Activated naive CD4-positive, alpha-beta T cell treated with anti-CD3 and anti-CD28 coated beads, Interleukin-2, amount 10 ng/mL, durations not matched to agents 7 days and 5 days (primary cell): ENCODE results near the gene CYP3A7.
"Not testable (repeated sequence)": the region's sequence is repeated elsewhere in the genome, so short reads cannot be mapped to it uniquely, and the experiment has no call there.

Experiments
- CTCF ChIA-PET: fragments of 350-600 bp; sonication (Branson Sonifier 250); formaldehyde crosslinking; loops from one replicate; lab custom pipeline; 2021; ENCODE audit warnings: antibody characterized with exemption; lab: Charles Lee
- DNase-seq: peaks from one replicate; pipeline ENCODE4 v3.0.0-alpha.2; 2020
- H3K27ac Mint-ChIP-seq: one replicate; pipeline ENCODE4 v1.8.0; 2021; ENCODE audit warnings: mild to moderate bottlenecking, moderate library complexity, mixed read lengths
- H3K27me3 Mint-ChIP-seq: one replicate; pipeline ENCODE4 v1.8.0; 2021; ENCODE audit warnings: mild to moderate bottlenecking, mixed read lengths
- H3K36me3 Mint-ChIP-seq: one replicate; pipeline ENCODE4 v1.8.0; 2021; ENCODE audit warnings: mixed read lengths
- H3K4me1 Mint-ChIP-seq: one replicate; pipeline ENCODE4 v1.8.0; 2021; ENCODE audit warnings: mixed read lengths
- H3K4me3 Mint-ChIP-seq: one replicate; pipeline ENCODE4 v1.8.0; 2021; ENCODE audit warnings: mild to moderate bottlenecking, moderate library complexity, mixed read lengths
- H3K9me3 Mint-ChIP-seq: one replicate; pipeline ENCODE4 v1.8.0; 2021; ENCODE audit warnings: mixed read lengths

CYP3A7 gene

DNA sequence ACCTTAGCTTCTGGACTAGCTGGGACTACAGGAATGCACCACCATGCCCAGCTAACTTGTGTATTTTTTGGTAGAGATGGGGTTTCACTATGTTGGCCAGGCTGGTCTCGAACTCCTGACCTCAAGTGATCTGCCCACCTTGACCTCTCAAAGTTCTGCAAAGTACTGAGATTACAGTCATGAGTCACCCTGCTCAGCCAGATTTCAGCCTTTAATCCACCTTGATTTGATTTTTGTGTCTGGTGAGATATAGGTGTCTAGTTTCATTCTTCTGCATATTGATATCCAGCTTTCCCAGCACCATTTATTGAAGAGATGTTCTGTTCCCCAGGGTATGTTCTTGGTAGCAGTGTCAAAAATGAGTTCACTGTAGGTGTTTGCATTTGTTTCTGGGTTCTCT, 20.1 kb upstream of the CYP3A7 start:
- Mint-ChIP-seq H3K36me3 (no peaks in the 10 kb centered on the region), H3K27me3 (peaks cover 15% of the 10 kb centered on the region), H3K4me3 (no peak overlapping the region), H3K4me1 (no peaks in the 10 kb centered on the region), H3K9me3 (no peaks in the 10 kb centered on the region), H3K27ac (no peak overlapping the region)
- CTCF ChIA-PET: no interaction called here
- no peak for DNase-seq

DNA sequence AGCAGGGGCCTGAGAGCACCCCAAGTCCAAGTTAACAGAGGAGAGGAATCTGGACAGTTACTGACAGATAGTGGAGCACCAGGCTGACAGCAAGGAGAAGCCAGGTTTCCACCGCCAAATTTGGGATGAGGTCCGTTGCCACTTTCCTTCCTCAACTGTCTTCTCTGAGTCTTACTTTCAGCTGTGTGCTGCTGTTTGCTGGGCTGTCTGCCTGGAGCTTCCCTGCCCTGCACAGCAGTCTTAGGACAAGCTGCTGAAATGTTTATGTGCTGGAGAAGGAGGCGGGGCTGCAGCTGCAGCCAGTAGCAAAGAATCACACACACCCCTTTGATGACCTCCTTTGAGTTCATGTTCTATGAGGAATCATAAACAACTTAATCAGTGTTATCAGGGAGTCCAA, 17.4 kb upstream of the CYP3A7 start:
- Mint-ChIP-seq H3K9me3 (no peaks in the 10 kb centered on the region), H3K27me3 (peaks cover 15% of the 10 kb centered on the region), H3K36me3 (no peaks in the 10 kb centered on the region), H3K4me3 (no peak overlapping the region), H3K4me1 (no peaks in the 10 kb centered on the region), H3K27ac (no peak overlapping the region)
- DNase-seq: no peak
- CTCF ChIA-PET: interaction anchor here (0.6 kb wide), 1 partner anchor 136 kb away, joined by 3 read pairs; the partner anchor contains the start of gene ZSCAN25

DNA sequence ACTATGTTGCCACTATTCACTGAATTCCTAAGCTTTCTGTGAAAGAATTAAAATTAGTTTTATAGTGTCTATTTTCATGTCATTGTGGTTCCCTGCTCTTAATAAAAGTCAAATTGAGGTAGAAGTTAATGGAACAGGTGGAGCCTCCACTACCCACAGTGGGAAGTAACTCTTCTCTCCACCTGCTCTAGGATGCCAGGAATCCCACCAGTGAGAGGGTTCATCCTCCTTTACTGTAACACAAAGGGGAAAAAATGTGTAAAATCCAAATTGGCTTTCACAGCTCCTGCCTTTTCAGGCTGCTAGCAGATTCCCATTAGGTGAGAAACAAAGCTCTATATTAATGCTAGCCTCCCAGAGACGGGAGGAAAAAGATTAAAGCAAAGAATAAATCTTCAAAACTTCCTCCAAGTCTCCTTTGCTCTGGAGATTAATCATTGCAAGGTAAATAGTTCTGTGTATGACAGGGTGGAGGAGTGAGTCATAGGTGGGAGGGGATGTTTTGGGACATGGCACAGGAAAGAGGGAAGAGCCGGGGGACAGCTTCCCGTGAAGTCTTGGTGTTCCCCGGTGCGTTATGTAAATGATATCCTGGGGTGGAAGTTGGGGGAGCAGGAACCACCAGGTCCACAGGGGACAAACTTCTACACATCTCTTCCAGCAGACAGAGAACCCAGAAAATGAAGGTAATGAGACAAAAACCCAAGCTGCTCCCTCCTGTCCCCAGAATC, 16.5 kb upstream of the CYP3A7 start:
- H3K9me3 Mint-ChIP-seq, H3K36me3 Mint-ChIP-seq, H3K4me1 Mint-ChIP-seq, H3K4me3 Mint-ChIP-seq, DNase-seq, H3K27ac Mint-ChIP-seq: not testable (repeated sequence)
- H3K27me3 Mint-ChIP-seq: peaks cover 15% of the 10 kb centered on the region
- CTCF ChIA-PET: interaction anchor here (1.1 kb wide), 1 partner anchor 136 kb away, joined by 3 read pairs; no protein-coding TSS in a partner anchor

DNA sequence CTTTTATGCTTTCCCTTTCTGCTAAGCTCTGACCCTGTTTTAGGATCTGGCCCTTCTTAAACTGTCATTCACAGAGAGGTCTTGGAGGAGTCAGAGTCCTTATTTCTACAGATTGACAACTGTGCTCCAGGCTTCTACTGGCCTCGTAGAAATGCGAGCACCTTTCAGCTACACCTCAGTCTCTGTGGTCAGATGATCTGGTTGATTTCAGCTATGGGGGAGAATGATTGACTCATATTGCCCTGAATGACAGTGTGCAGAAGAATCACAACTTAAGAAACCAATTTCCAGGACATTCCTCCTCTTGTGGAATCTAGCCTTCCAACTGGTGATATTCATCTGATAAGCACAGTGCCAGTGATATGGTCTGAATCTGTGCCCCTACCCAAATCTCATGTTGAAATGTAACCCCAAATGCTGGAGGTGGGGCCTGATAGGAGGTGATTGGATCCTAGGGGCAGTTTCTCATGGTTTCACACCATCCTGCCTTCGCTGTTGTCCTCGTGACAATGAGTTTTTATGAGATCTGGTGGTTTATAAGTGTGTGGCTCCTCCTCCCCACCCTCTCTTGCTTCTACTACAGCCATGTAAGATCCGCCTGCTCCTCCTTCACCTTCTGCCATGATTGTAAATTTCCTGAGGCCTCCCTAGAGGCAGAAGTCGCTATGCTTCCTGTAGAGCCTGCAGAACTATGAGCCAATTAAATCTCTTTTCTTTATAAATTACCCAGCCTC, 14.0 kb upstream of the CYP3A7 start:
- Mint-ChIP-seq H3K4me3 (no peak overlapping the region), H3K27ac (no peak overlapping the region), H3K4me1 (no peaks in the 10 kb centered on the region), H3K36me3 (no peaks in the 10 kb centered on the region), H3K27me3 (peaks cover 15% of the 10 kb centered on the region), H3K9me3 (no peaks in the 10 kb centered on the region)
- CTCF ChIA-PET: no interaction called here
- DNase-seq: no peak

DNA sequence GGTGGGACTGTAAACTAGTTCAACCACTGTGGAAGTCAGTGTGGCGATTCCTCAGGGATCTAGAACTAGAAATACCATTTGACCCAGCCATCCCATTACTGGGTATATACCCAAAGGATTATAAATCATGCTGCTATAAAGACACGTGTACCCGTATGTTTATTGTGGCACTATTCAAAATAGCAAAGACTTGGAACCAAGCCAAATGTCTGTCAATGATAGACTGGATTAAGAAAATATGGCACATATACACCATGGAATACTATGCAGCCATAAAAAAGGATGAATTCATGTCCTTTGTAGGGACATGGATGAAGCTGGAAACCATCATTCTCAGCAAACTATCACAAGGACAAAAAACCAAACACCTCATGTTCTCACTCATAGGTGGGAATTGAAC, 11.9 kb upstream of the CYP3A7 start:
- not testable (repeated sequence) for H3K27ac Mint-ChIP-seq, H3K4me1 Mint-ChIP-seq, H3K27me3 Mint-ChIP-seq

DNA sequence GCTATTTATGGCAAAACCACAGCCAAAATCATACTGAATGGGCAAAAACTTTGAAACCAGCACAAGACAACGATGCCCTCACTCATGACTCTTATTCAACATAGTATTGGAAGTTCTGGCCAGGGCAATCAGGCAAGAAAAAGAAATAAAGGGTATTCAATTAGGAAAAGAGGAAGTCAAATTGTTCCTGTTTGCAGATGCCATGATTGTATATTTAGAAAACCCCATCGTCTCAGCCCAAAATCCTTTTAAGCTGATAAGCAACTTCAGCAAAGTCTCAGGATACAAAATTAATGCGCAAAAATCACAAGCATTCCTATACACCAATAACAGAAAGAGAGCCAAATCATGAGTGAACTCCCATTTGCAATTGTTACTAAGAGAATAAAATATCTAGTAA, 10.4 kb upstream of the CYP3A7 start:
- H3K4me1 Mint-ChIP-seq, CTCF ChIA-PET, H3K27ac Mint-ChIP-seq, H3K27me3 Mint-ChIP-seq, DNase-seq, H3K9me3 Mint-ChIP-seq, H3K4me3 Mint-ChIP-seq, H3K36me3 Mint-ChIP-seq: not testable (repeated sequence)

More for the DNA sequence above, 11.9 kb upstream of the CYP3A7 start:
- H3K9me3 Mint-ChIP-seq, H3K4me3 Mint-ChIP-seq, CTCF ChIA-PET, DNase-seq, H3K36me3 Mint-ChIP-seq: not testable (repeated sequence)

DNA sequence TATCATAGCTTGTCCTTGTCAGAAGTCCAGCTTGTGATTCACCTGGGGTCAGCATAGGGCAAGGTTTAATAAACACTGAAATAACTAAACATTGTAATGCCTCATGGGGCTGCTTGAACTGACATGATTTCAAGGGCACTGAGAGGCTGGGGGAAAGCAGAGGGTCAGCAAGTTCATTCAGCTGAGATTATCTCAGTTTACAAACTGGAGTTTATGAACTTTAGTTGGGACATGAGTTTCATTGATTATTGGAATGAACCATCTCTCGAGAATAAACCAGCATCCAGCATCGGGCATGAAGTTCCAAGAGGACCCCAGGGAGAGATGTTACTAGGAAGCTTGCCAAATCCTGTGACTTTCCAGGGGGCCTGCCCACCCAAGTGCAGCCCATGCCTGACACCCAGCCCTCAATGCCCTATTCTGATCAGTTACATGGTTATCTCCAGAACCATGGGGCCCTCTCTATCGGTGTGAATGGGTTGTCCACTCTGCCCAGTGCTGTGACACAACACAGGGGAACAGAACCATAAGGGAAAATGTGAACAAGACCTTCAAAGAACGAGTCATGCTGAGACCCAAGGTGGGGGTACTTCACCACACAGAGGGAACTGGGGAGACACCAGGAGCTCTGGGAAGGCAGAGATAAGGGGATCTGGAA, 7.9 kb upstream of the CYP3A7 start:
- DNase-seq: no peak
- Mint-ChIP-seq H3K4me1 (peaks cover 10% of the 10 kb centered on the region), H3K4me3 (no peak overlapping the region), H3K27me3 (no peaks in the 10 kb centered on the region), H3K27ac (no peak overlapping the region), H3K36me3 (peaks cover 2% of the 10 kb centered on the region), H3K9me3 (no peaks in the 10 kb centered on the region)
- CTCF ChIA-PET: no interaction called here

DNA sequence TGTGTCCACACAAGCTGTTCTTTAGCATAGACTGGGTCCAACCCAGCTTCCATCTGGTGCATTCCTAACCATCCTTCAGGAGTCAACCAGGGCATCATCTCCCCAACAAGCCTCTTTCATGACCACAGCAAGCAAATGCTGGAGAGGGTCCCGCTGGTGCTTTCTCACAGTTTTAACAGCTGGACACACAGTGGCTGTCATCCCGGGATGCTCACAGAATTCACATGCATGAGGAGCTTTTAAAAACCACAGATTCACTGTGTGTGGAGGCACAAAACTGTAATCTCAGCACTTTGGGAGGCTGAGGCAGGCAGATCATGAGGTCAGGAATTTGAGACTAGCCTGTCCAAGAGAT, 6.4 kb upstream of the CYP3A7 start:
- H3K4me3 Mint-ChIP-seq: no peak overlapping the region
- peaks cover 5% of the 10 kb centered on the region for H3K36me3 Mint-ChIP-seq
- H3K27me3 Mint-ChIP-seq: no peaks in the 10 kb centered on the region
- CTCF ChIA-PET: no interaction called here
- no peaks in the 10 kb centered on the region for H3K9me3 Mint-ChIP-seq
- no peak overlapping the region for H3K27ac Mint-ChIP-seq
- H3K4me1 Mint-ChIP-seq: peaks cover 14% of the 10 kb centered on the region
- no peak for DNase-seq

DNA sequence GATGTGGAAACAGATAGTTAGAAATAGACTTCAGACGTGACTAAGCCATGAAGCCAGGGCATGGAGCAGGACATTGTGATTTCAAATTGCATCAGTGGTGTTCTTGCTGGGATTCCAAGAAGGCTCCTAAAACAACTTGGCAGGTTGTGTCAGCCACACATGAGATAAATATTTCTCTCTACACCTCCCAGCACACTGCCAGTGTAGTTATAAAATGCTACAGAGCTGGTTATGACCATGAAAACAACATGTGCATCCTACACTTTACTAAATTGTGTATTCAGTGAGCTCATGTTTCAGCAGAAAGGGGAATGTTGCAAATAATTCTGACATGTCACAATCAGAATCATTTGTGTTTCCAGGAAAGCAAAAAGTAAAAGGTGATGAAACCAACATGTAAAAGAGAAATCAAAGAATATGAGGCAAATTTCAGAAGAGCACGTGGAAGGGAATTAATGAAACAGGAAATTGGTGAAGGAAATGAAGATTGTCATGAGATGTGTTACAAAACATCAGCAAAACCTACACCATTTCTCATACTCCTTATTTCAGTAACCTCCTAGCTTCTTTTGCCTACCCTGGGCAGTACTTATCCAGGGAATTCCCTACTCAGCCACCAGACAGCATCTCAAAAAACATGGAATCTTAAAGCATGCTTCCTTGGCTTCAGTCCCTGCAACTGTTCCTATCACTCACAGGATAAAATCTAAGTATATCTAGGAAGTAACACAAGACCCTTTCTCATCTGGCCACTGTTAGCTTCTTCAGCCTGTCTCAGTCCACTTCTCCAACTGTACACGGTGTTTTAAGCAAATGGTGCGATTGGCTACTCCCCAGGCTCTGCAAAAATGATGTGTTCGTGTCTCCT, 5.8 kb upstream of the CYP3A7 start:
- Mint-ChIP-seq H3K4me1 (peaks cover 14% of the 10 kb centered on the region), H3K9me3 (no peaks in the 10 kb centered on the region), H3K4me3 (no peak overlapping the region), H3K27ac (no peak overlapping the region), H3K27me3 (no peaks in the 10 kb centered on the region), H3K36me3 (peaks cover 5% of the 10 kb centered on the region)
- CTCF ChIA-PET: no interaction called here
- DNase-seq: no peak

DNA sequence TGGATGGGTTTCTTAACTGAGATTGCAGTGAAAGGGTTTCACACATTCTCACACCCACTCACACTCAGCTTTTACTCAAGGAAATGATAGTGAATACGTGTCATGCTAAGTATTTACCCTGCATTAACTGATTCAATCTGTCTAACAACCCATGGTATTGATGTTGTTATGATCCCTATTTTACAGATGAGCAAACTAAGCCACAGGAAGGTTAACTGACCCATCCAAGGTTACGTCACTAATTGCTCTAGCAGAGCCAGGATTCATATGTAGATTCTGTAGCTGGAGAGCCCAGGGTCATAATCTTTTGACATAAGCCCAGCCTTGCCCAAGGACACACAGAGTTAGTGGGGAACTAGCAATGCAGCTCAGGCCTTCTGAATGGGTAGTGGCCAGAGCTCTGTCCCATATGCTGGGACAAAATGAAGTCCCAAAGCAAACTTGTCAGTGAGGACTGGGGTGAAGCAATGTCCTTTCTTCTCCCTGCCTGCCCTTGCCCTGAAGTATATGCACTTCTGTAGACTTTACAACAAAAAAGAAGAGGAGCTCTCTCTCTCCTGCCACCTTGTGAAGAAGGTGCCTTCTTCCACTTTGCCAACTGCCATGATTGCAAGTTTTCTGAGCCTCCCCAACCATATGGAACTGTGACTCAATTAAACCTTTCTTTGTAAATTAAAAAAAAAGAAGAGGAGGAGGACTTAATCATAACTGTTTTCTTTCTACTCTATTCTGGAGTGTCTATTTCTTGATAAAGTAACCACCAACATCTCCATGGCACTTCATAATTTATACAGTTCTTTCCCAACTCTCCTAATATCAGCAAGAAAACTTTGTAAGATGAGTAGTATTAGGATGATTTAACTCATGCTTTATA, 4.9 kb upstream of the CYP3A7 start:
- no peak for DNase-seq
- Mint-ChIP-seq H3K4me1 (peaks cover 14% of the 10 kb centered on the region), H3K36me3 (peaks cover 5% of the 10 kb centered on the region), H3K27me3 (no peaks in the 10 kb centered on the region), H3K4me3 (no peak overlapping the region), H3K9me3 (no peaks in the 10 kb centered on the region), H3K27ac (no peak overlapping the region)
- CTCF ChIA-PET: no interaction called here

DNA sequence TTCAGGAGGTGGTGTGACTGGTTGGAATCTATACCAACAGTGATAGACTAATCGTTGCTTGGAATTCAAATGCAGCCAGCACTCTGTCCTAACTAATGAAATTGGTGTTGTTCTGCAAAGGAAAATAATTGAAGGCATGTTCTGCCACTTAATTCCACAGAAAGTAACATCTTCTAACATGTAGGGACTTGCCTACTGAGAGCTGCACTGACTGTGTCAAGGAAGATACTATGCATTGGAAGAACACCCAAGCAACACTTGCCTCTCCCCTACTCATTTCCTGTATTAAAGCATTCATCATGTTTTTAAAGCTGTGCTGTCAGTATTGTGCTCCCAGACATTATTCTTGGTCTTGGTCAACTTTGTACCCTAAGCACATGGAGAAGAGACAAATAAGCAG, 2.7 kb upstream of the CYP3A7 start:
- Mint-ChIP-seq H3K4me3 (no peak overlapping the region), H3K9me3 (no peaks in the 10 kb centered on the region), H3K36me3 (peaks cover 5% of the 10 kb centered on the region), H3K27me3 (no peaks in the 10 kb centered on the region), H3K27ac (no peak overlapping the region), H3K4me1 (peaks cover 14% of the 10 kb centered on the region)
- DNase-seq: no peak
- CTCF ChIA-PET: no interaction called here

DNA sequence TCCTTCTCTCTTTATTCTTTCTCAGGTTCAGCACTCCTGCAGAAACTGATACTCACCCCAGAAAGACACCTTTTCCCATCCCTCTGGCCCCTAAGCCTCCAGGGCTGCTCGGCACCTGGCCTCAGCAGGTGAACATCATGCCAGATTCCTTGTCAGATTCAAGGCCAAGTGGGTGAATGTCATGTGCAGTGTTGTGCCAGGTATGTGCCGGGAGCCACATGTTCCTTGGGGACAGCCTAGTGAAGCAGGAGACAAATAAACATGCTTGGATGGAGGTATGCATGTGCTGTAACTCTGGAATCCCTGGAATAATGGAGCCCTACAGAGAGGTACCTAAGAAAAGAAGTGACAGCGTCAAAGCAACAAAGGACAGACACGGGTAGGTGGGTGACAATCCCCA, 1.7 kb upstream of the CYP3A7 start:
- H3K4me3 Mint-ChIP-seq, H3K9me3 Mint-ChIP-seq, CTCF ChIA-PET, DNase-seq, H3K27ac Mint-ChIP-seq, H3K36me3 Mint-ChIP-seq, H3K27me3 Mint-ChIP-seq: not testable (repeated sequence)
- peaks cover 14% of the 10 kb centered on the region for H3K4me1 Mint-ChIP-seq

DNA sequence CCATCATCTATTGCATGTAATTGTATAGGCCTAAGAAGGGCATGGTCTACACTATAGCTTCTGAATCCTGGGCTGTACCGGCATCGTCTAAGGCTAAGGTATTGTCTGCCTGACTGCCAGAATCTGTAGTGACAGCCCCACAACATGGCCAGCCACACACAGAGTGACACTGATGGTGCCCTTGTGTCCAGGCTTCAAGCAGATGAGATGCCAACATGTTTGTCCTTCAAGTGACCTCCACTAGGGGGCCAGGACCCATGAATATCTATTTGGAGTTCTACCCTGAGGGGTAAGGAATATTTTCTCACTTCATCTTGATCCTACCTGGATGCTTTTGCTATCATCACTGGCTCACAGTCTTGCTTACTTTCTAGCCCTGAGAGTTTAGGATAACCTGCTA, 1.5 kb downstream of the CYP3A7 start:
- CTCF ChIA-PET: no interaction called here
- Mint-ChIP-seq H3K36me3 (peaks cover 5% of the 10 kb centered on the region), H3K4me1 (peaks cover 9% of the 10 kb centered on the region), H3K4me3 (no peak overlapping the region), H3K27me3 (no peaks in the 10 kb centered on the region), H3K27ac (no peak overlapping the region), H3K9me3 (no peaks in the 10 kb centered on the region)
- peak; percentile 29 for DNase-seq
